OCI-LY3 (cell line): Measurements from ENCODE around the gene RRP12.

ENCODE experiments used
- EZH2phosphoT487 ChIP-seq: fragments of 200-600 bp; shearing (Covaris generic); IDR thresholded peaks from 2 replicates; pipeline ENCODE4 v1.6.1; 2018; ENCODE audit warnings: antibody characterized with exemption, mixed run types, low read depth
- TF ChIP-seq, protein P1 (sequence below): fragments of 200-600, 300-600 bp; sonication (generic); IDR thresholded peaks from 2 replicates; pipeline ENCODE4 v1.5.1; 2014; ENCODE audit warnings: antibody characterized with exemption, low read length, low read depth

DNA sequence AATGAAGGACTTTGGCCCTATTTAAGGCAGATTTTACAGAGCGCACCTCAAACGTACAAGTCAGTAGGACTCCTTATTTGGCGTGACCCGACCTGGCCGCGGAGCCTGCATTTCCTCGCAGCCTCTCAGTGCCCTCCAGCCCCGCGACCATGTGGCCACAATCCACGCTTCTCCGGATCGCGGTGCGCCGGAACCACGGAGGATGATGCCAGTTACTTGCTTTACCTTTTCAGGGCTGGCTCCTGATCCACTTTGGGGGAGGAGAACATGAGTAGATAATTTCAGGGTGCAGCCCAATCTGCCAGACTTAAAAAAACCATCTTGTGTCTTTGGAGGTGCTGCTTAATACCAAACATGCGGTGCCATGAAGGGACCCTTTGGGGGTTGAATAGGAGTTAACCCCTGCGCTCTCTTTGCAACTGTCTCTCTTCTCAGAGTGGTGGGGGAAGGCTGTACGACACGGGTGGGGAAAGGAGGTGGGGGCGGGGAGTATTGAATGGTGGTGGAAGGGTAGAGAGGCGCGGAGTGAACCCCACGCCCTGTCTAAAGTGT lies 80.6 kb downstream of the RRP12 start:
- TF ChIP-seq, protein P1, sequence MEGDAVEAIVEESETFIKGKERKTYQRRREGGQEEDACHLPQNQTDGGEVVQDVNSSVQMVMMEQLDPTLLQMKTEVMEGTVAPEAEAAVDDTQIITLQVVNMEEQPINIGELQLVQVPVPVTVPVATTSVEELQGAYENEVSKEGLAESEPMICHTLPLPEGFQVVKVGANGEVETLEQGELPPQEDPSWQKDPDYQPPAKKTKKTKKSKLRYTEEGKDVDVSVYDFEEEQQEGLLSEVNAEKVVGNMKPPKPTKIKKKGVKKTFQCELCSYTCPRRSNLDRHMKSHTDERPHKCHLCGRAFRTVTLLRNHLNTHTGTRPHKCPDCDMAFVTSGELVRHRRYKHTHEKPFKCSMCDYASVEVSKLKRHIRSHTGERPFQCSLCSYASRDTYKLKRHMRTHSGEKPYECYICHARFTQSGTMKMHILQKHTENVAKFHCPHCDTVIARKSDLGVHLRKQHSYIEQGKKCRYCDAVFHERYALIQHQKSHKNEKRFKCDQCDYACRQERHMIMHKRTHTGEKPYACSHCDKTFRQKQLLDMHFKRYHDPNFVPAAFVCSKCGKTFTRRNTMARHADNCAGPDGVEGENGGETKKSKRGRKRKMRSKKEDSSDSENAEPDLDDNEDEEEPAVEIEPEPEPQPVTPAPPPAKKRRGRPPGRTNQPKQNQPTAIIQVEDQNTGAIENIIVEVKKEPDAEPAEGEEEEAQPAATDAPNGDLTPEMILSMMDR: no peak
- TF ChIP-seq EZH2phosphoT487: no peak
